COR-L47 (cell line): ENCODE measurements around the gene DIP2C.
"Not testable (repeated sequence)": the region's sequence is repeated elsewhere in the genome, so short reads cannot be mapped to it uniquely, and the experiment has no call there.

Experiments used
- DNase-seq: peaks from one replicate; lab custom pipeline; 2025; lab: John Stamatoyannopoulos, UW

Gene DIP2C

DNA sequence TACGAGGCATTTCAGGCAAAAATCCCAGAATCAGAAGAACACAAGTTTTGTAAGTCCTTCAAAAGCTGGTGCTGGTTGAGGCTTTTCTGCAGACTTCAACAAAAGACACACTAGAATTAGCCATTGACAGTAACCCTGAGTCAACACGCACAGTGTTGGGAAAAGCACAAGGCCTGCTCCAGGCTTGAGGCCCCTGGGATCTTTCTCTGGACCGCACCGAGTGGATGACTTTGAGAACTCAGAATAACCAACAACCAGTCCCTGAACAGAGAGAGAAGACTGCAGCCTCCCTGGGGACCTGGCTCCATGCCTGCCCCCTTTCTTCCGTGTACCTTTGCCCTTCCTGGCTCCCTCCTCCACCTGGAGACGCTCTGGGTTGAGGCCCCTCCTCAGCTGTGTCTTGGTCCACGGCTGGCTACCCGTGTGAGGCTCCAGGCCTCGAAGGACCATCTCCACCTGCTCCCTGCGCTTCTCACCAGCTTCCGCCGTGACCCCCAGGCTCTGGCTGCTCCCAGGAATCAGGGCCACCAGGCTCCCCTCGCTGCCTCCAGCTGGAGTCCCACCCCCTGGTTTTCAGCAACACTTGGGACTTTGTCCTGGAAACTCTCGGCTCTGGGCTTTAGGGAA, 28.4 kb downstream of the DIP2C start:
- no peak for DNase-seq

DNA sequence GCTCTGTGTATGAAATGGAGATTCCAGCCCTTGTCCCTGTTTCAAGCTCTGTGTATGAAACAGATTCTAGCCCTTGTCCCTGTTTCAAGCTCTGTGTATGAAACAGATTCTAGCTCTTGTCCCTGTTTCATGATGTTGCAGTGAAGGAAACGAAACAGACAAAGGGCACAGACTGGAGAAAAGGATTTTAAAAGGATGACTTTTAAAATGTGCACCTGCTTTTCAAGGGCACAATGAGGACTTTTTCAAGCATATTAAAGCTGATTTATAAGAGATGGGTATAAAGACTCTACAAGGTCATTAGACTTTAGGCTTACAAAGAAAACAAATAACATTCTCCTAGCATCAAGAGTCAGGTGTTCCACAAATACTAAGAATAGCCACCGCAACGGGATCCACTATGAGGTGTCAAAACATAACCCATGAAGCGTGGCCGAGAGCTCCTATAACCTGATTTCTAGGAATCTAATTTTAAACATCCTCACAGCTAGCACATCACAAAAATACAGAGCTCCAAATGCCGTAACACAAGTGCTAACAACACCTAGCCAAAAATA, 29.0 kb downstream of the DIP2C start:
- no peak for DNase-seq

DNA sequence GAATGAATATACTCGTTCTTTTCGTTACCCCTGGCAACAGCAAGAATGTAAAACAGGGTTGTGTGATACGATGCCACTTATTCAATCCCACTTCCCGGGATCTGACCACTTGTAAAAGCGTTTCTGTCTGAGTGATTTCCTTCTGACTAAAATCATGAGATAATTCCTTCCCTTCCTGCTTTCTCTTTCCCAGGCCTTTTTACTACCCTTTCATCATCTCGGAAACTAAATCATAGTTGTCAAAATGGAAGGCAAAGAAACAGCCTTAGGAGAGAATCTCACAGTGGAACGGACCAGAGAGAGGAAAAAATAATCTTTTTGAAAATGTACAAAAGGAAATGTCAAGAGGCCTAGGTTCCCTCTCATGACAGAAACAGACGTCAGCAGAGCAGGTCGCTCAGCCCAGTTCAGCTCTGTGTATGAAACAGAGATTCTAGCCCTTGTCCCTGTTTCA, 29.8 kb downstream of the DIP2C start:
- DNase-seq = no peak

DNA sequence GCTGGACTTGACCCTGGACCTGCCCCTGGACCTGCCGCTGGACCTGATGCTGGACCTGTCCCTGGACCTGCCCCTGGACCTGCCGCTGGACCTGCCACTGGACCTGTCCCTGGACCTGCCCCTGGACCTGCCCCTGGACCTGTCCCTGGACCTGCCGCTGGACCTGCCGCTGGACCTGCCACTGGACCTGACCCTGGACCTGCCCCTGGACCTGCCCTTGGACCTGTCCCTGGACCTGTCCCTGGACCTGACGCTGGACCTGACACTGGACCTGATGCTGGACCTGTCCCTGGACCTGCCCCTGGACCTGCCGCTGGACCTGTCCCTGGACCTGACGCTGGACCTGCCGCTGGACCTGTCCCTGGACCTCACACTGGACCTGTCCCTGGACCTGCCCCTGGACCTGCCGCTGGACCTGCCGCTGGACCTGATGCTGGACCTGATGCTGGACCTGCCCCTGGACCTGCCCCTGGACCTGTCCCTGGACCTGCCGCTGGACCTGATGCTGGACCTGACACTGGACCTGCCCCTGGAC, 31.6 kb downstream of the DIP2C start:
- not testable (repeated sequence) for DNase-seq

DNA sequence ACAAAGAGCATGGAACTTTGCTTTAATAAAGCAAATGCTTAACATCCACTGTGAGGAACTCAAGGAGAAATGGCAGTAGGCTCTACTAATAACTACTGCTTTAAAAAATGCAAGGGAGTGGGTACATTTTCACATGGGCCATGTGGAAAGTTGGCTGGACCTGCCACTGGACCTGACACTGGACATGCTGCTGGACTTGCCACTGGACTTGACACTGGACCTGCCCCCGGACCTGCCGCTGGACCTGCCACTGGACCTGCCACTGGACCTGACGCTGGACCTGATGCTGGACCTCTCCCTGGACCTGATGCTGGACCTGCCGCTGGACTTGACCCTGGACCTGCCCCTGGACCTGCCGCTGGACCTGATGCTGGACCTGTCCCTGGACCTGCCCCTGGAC, 32.6 kb downstream of the DIP2C start:
- DNase-seq = no peak

DNA sequence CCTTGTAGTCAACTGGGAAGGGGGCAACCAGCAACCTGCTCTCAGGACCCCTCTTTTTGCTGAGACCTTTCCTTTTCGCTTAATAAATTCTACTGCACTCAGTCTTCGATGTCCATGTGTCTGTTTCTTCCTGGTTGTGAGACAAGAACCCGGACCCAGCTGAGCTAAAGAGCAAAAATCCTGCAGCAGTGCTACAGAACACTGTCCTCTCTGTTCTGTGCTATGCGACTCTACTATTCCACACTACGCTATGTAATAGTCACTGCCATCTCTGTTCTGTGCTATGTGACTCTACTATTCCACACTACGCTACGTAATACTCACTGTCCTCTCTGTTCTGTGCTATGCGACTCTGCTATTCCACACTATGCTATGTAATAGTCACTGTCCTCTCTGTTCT, 34.3 kb downstream of the DIP2C start:
- no peak for DNase-seq

DNA sequence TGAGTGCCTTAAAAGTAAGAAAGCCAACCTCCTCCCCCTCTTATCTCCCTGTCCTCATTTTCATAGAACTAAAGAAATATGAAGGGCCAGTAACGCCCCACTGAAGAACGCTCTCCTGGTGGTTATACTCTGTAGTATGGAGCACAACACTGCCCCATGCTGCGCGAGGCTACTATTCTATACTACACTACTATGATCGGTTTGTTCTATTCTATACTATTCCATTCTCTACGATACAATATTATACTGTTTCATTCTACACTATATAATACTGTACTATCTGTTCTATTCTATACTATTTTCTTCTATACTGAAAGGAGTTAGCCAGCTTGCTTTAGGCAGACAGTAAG, 34.8 kb downstream of the DIP2C start:
- no peak for DNase-seq

DNA sequence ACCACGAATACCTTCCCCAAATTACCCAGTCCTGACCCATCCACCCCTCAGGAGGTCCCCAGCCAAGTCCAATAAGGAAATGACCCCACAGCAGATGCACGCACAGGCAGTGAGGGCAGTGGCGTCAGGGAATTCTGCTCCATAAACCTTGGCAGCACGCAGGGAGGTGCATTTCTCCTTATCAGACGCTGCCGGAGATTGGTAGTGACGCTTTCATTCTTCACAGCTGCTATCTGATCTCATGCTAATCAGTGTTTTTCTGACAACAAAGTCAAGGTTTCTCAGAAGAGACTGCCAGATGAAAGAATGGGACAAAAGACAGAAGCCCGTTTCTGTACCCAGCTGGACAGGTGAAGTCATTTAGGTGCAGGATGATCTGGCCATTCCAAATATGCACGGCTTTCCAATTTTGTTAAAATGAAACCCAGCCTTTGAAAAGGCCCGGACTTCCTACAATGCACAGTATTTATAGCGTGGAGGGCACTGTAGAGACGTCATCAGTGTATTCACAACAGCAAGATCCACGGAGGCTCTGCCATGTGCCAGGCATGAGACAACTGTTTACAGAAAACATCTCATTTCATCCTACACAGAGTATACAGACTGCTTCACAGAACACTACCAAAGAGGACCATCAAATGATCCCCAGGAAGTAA, 35.3 kb downstream of the DIP2C start:
- DNase-seq = no peak

DNA sequence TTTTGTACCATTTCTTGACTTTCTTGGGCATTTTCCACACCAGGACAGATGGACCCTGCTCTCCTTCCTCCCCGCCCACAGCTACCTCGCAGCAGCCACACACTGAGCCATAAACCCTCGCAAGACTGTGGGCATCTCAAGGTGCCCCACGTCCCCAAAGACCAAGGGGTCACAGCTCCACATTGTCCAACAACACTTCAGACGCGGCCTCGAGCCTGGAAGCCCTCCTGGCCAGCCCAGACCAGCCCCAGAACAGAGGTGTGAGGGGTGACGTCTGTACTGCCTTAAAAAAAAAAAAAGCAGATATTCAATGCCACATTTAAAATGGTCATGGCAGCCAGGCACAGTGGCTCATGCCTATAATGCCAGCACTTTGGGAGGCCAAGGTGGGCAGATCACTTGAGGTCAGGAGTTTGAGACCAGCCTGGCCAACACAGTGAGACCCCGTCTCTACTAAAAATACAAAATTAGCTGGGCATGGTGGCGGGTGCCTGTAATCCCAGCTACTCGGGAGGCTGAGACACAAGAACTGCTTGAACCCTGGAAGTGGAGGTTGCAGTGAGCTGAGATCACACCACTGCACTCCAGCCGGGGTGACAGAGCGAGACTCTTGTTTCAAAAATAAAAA, 36.5 kb downstream of the DIP2C start:
- DNase-seq = not testable (repeated sequence)

DNA sequence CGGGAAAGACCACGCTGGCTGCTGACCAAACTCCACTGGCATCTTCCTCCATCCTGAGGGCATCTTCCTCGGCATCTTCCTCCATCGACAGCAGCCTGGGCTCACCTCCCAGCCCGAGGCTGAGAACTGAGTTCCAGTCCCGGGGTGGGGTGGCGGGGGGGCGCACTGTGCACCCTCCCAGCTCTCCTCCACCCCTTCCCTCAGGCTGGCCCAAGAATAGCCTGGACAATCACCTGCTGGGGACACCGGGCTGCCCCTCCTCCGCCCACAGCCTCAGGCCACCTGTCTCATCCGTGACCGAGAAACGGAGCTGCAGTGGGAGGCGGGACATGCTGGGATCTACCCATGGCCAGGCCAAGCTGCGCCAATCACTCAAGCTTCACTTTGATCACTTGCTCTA, 37.2 kb downstream of the DIP2C start:
- DNase-seq = no peak

DNA sequence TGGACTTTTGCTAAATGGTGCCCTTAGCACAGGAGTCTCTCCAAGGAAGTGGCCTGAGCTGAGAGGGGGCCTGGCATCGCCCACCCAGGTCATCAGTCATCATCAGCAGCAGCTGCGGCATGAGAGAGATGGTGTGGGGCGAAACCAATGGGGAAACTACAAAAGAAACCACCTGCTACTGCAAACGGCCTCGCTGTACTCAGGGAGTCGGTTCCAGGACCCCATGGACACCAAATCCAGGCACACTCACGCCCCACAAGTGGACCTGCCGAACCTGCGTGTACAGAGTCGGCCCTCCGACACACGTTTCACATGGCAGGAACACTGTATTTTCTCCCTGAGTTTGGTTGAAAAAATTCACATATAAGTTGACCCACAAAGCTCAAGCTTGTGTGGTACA, 37.8 kb downstream of the DIP2C start:
- DNase-seq = no peak

DNA sequence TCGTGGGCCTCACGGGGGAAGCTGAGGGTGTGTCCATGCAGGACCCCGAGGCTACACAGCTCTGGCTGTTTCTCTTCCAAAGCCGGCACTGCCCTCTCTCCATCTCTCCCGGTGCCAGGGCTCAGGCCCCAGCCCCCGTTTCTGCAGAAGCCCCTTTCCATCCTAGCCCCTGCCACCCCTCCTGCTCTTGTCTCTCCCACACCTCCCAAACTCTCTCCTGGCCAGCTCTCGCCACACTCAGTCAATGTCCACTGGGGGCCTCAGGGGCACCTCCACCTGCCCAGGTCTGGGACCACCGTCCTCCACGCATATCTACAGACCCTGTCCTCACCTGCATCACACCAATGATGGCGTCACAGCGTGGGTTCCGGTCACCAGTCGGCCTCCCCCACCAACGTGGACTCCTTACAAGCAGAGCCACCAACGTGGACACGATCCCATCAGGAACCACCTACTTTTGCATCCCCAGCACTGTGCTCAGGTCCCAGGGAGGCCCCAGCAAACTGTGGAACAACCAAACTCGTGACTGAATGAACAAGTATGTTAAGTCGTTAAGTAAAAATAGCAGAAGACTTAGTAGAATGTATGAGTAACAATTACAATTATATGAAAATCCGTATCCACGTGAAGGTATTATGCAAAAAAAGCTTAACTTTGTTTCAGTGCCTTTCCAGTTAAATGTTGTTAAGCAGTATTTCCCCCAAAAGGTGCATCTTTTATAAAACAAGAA, 38.4 kb downstream of the DIP2C start:
- DNase-seq = no peak

DNA sequence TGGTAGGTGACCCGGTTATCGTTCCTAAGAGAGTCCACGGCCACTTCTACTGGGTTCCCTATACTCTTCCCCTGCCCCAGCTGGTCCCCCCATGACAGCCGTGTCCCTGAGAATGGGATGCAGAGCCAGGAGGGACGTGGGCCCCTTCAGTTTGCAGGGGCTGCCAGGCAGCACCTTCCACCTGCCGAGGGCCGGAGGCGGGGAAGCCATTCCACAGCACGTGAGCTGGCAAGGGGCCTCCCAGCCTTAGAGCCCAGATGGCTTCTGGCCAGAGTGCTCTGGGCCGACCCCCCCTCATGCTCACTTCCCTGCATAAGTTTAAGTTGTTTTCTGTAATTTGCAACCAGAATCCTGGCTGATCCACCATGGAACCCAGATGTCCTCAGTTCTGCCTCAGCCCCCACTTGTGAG, 39.0 kb downstream of the DIP2C start:
- DNase-seq = no peak

DNA sequence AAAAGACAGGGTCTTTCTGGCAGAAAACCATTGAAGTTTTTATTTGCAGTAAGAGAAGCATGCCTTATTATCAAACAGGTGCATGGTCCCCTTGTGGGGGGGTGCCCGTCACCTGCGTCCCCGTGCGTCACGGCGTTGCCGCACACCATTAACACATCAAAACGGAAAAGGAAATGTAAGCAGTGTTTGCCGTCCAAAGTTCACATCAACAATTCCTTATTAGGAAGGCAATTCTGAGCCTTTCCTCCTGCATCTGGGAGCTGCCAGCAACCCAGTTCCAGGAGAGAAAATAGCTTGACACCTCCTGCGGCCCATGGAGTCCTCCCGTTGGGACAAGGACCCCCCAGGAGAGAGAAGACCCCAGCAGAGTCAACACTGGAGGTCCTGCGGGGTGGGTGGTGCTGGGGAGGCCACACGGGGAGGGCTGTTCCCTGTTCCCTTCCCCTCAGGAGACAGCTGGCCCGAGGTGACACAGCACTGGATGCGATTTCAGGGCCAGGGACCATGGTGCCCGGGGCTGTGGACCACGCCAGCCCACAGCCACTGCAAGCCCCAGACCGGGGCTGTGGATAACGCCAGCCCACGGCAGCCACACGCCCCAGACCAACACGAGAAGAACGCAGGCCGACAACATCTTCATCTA, 39.5 kb downstream of the DIP2C start:
- DNase-seq = no peak

DNA sequence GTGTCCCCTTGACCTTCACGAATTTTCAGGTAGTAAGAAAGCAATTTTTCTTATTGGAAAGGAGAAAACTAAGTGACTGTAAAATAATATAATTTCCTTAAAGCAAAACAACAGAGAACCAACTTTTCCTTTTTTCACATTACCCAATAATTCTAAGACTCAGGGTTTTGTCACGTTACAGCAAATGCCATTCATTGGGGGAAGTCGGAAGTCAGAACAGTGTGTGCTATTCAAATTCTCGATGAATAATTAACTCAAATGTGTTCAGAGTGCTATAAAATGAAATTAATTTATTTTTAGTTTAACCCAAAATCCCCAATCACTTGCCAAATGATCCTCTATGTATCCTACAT, 40.0 kb downstream of the DIP2C start:
- no peak for DNase-seq

DNA sequence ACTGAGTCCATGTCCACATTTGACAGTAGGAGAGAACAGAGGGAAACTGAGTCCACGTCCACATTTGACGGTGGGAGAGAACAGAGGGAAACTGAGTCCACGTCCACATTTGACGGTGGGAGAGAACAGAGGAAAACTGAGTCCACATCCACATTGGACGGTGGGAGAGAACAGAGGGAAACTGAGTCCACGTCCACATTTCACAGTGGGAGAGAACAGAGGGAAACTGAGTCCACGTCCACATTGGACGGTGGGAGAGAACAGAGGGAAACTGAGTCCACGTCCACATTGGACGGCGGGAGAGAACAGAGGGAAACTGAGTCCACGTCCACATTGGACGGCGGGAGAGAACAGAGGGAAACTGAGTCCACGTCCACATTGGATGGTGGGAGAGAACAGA, 42.4 kb downstream of the DIP2C start:
- not testable (repeated sequence) for DNase-seq

DNA sequence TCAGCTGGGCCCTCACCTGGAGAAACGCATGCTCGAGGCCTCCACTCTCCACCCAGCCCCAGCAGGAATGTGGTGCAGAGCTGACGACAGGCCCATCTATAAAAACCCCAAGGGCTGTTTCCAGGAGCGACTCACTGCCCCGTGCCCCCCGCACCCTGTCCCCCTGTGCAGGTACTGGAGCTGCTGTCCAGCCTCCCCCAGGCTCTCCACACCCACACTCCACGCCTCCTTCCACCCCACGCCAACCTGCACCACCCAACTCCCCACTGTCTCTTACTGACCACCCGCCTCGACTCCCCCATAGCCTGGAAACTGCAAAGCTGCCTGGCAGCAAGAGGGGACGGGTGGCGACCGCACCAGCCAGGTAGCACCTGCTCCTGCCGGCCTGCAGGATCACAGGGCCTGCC, 43.3 kb downstream of the DIP2C start:
- no peak for DNase-seq

DNA sequence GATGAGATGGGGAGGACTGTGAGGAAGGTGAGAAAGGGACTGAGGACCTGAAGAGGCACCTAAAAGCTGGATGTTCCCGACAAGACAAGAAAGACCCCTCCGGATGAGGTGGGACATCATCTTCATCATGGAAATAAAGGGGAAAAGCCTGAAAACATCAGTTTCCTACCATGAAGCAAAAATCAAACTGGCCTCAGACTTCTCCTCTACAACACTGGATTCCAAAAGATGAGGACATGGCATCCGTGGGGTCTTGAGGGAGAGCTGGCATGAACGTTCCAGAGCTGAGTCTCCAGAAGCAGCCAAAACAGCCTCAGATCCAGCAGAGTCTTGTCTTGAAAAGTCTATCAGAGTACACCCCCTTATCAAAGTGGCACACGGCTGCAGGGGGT, 44.5 kb downstream of the DIP2C start:
- no peak for DNase-seq

DNA sequence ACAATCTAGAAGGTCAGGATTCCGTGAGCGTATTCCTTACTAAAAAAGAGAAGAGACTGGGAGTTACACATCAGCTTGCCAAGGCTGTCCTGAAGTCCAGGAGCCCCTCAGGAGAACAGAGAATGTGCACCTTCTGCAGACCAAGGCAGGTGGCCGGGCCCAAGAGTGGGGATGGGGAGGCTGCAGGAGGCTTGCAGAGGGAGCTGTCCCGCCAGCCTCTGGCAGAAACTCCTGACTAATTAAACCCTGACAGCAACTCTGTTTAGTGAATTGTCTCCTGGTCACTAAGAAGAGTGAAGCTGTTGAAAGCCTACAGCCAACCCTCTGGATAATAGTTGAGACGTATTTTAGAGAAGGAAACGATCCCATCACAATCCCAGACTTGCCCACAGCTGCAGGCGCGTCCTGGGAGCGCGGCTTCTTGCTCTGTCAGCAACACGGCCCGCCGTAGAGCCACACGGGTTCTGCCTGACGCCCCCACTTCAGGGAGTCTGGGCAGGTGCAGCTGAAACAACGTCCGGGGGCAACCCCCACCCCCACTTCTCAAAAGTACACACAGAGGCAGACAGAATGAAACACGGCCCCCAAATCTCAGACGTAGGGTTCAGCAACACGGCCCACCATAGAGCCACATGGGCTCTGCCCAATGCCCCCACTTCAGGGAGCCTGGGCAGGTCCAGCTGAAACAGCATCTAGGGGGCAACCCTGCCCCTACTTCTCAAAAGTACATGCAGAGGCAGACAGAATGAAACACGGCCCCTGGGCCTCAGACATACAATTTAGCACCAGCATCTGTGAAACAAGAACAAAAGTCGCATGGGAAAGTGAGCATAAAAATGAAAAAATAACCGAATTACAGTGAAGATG, 45.2 kb downstream of the DIP2C start:
- no peak for DNase-seq

DNA sequence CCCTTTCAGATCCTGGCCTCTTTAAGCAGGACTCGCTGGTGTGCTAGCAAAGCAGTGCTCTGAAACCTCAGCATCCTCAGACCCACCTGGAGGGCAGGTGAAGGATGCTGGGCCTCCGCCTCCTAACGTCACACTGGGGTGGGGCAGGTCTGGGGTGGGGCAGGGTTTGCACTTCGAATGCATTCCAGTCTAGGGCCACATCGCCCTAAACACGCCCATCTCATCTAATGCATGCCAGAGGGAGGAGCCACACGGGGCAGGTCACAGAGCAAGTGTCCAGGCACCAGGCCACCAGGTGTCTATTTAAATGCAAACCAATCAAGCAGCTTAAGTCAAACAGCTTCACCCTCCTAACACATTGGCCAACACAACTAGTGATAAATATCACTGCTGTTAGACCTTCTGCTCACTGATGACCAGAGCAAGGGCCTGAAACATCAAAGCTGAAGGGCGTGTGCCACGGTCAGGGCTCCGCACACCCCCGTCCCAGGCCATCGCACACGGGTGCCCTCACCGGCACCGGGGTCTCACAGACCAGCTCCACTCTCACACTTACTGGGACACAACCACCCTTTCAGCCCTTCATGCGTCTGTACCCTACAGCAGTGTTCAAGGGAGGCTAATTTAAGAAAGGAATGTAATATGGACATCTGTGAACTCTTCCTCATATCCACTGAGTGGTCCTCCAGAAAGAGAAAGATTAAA, 47.1 kb downstream of the DIP2C start:
- DNase-seq = no peak
